OCI-LY3 (cell line): ENCODE data around the gene POLH.

Experiments
- H2AFZ ChIP-seq: fragments of 200-600, 300-600 bp; shearing (Covaris generic); 2 replicates; pipeline ENCODE4 v1.6.0; 2014; ENCODE audit warnings: antibody characterized with exemption, low read depth, low read length
- H3K27ac ChIP-seq: fragments of 200-600, 300-600 bp; sonication (generic); 2 replicates; pipeline ENCODE4 v1.5.1; 2014; ENCODE audit warnings: mild to moderate bottlenecking, low read length, moderate library complexity, mixed read lengths
- H3K27me3 ChIP-seq: fragments of 200-600, 300-600 bp; sonication (generic); 2 replicates; pipeline ENCODE4 v1.6.1; 2014; ENCODE audit warnings: low read depth, low read length, mixed read lengths
- H3K36me3 ChIP-seq: fragments of 200-600, 300-600 bp; sonication (generic); replicated peaks from 2 replicates; pipeline ENCODE3; 2014; ENCODE audit warnings: low read depth, low read length, mixed read lengths
- H3K4me1 ChIP-seq: fragments of 300-600, 200-600 bp; sonication (generic); 2 replicates; pipeline ENCODE4 v1.6.1; 2014; ENCODE audit warnings: low read length, mixed read lengths
- H3K4me2 ChIP-seq: fragments of 200-600, 300-600 bp; sonication (generic); 2 replicates; pipeline ENCODE4 v1.6.1; 2014; ENCODE audit warnings: low read length, mixed read lengths
- H3K4me3 ChIP-seq: fragments of 300-600, 200-600 bp; sonication (generic); 2 replicates; pipeline ENCODE4 v1.5.1; 2014; ENCODE audit warnings: antibody characterized with exemption, mild to moderate bottlenecking, low read length, moderate library complexity
- H3K79me2 ChIP-seq: fragments of 300-600, 200-600 bp; shearing (Covaris generic); 2 replicates; pipeline ENCODE4 v1.6.1; 2014; ENCODE audit warnings: mild to moderate bottlenecking, low read length, mixed read lengths
- H3K9ac ChIP-seq: fragments of 300-600, 200-600 bp; shearing (Covaris generic); 2 replicates; pipeline ENCODE4 v1.6.0; 2014; ENCODE audit warnings: mild to moderate bottlenecking, low read length, moderate library complexity
- H3K9me3 ChIP-seq: fragments of 200-600, 300-600 bp; shearing (Covaris generic); 2 replicates; pipeline ENCODE4 v1.6.1; 2014; ENCODE audit warnings: low read length, mixed read lengths; ENCODE audit not compliant: insufficient read depth
- H4K20me1 ChIP-seq: fragments of 200-600, 300-600 bp; sonication (generic); 2 replicates; pipeline ENCODE4 v1.6.1; 2016; ENCODE audit warnings: low read length, mixed read lengths; ENCODE audit not compliant: insufficient read depth
- CTCF ChIP-seq: fragments of 200-600, 300-600 bp; sonication (generic); IDR thresholded peaks from 2 replicates; pipeline ENCODE4 v1.5.1; 2014; ENCODE audit warnings: antibody characterized with exemption, low read length, low read depth
- EZH2phosphoT487 ChIP-seq: fragments of 200-600 bp; shearing (Covaris generic); IDR thresholded peaks from 2 replicates; pipeline ENCODE4 v1.6.1; 2018; ENCODE audit warnings: antibody characterized with exemption, mixed run types, low read depth

Gene POLH

GRCh38 chr6:43614396-43614730, 38.4 kb downstream of the POLH start:
- H3K79me2 ChIP-seq = no peaks in the 10 kb centered on the region
- H3K27ac ChIP-seq = no peak overlapping the region
- TF ChIP-seq CTCF = no peak
- TF ChIP-seq EZH2phosphoT487 = no peak
- no peaks in the 10 kb centered on the region for H3K4me1 ChIP-seq
- H3K27me3 ChIP-seq = no peaks in the 10 kb centered on the region
- peaks cover 41% of the 10 kb centered on the region for H3K36me3 ChIP-seq
- H4K20me1 ChIP-seq = no peaks in the 10 kb centered on the region
- no peak overlapping the region for H3K4me3 ChIP-seq
- H3K9ac ChIP-seq = no peak overlapping the region
- H3K4me2 ChIP-seq = no peak overlapping the region
- no peaks in the 10 kb centered on the region for H3K9me3 ChIP-seq
- H2AFZ ChIP-seq = no peak overlapping the region

DNA sequence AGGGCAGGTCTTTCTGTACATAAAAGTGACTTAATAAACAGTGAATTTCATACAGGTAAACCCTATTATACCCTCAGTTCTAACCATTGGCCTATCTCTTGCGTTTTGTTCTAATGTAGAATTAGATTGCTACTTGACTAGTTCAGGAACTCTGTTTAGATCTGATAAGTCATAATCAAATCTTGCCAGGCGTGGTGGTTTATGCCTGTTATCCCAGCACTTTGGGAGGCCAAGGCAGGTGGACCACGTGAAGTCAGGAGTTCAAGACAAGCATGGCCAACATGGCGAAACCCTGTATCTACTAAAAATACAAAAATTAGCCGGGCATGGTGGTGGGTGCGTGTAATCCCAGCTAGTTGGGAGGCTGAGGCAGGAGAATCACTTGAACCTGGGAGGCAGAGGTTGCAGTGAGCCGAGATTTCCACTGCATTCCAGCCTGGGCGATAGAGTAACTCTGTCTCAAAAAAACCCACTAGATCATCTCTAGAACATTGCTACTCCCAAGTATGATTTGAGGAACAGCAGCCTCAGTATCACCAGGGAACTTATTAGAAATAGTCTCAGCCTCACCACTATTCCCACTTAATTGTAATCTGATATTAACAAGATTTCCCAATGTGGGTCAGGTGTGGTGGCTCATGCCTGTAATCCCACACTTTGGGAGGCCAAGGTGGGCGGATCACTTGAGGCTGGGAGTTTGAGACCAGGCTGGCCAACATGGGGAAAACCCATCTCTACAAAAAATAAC, 40.9 kb downstream of the POLH start:
- Histone ChIP-seq H3K4me1 (no peaks in the 10 kb centered on the region), H3K4me2 (no peak overlapping the region), H3K9me3 (no peaks in the 10 kb centered on the region), H3K27me3 (no peaks in the 10 kb centered on the region), H3K36me3 (peaks cover 53% of the 10 kb centered on the region), H3K79me2 (no peaks in the 10 kb centered on the region), H3K9ac (no peak overlapping the region), H4K20me1 (no peaks in the 10 kb centered on the region), H3K4me3 (no peak overlapping the region), H2AFZ (no peak overlapping the region), H3K27ac (no peak overlapping the region)
- TF ChIP-seq EZH2phosphoT487 (no peak), CTCF (no peak)

GRCh38 chr6:43621078-43621835, 45.3 kb downstream of the POLH start:
- Histone ChIP-seq H3K9ac (no peak overlapping the region), H3K79me2 (no peaks in the 10 kb centered on the region), H3K36me3 (peaks cover 72% of the 10 kb centered on the region), H3K4me3 (no peak overlapping the region), H2AFZ (no peak overlapping the region), H3K27me3 (no peaks in the 10 kb centered on the region), H3K4me2 (no peak overlapping the region), H3K9me3 (no peaks in the 10 kb centered on the region), H3K4me1 (no peaks in the 10 kb centered on the region), H3K27ac (no peak overlapping the region), H4K20me1 (no peaks in the 10 kb centered on the region)
- TF ChIP-seq EZH2phosphoT487 (no peak), CTCF (no peak)

DNA sequence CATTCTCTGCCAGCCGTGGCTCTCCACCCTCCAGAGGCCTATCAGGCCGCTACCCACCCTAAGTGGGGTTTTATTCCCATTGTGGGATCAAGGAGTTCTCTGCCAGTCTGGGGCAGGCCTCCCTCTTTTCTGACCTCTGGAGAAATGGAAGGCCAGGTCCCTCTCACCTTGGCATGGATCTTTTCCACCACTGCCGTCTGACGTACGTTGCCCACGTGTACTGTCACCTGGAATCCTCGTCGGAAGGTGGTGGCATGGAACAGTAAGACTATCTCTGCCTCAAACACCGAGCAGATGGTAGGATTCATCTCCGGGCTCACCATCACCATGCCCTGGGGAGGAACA, 45.8 kb downstream of the POLH start:
- Histone ChIP-seq H3K4me2 (no peak overlapping the region), H4K20me1 (no peaks in the 10 kb centered on the region), H3K4me1 (no peaks in the 10 kb centered on the region), H3K9me3 (no peaks in the 10 kb centered on the region), H3K4me3 (no peak overlapping the region), H3K9ac (no peak overlapping the region), H3K36me3 (peaks cover 72% of the 10 kb centered on the region), H3K27me3 (no peaks in the 10 kb centered on the region), H3K79me2 (peaks cover 1% of the 10 kb centered on the region), H3K27ac (no peak overlapping the region), H2AFZ (no peak overlapping the region)
- no peak for TF ChIP-seq EZH2phosphoT487
